ENCODE measurements around the gene KRTAP4-3.
"Not testable (repeated sequence)": the region's sequence is repeated elsewhere in the genome, so short reads cannot be mapped to it uniquely, and the experiment has no call there.

The KRTAP4-3 gene

DNA sequence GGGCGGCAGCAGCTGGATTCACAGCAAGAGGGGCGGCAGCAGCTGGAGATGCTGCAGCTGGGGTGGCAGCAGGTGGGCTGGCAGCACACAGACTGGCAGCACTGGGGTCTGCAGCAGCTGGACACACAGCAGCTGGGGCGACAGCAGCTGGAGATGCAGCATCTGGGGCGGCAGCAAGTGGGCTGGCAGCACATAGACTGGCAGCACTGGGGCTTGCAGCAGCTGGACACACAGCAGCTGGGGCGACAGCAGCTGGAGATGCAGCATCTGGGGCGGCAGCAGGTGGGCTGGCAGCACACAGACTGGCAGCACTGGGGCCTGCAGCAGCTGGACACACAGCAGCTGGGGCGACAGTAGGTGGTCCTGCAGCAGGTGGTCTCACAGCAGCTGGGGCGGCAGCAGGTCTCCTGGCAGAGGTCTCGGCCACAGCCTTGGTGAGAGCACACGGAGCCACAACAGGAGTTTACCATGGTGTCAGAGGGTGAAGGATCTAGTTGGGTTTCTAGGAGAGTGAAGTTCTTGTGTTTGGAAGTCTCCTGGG is 50.1 kb downstream of the KRTAP4-3 start, which contains the start of gene KRTAP4-11:
TSS of gene KRTAP4-11 (minus strand) at position 528 of the 541 bp plus-strand sequence. CDS start at position 470, 58 bp downstream.
- not testable (repeated sequence) for DNase-seq (ENCODE audit: low spot score)

All from left forelimb (tissue), 1 donor.